Stimulated activated CD4-positive, alpha-beta T cell treated with anti-CD3 and anti-CD28 coated beads, Interleukin-1b, Interleukin-23, amount 100 ng/mL, for 24 hours (primary cell): Measurements from ENCODE around the gene EPB41L5.
"Not testable (repeated sequence)": the region's sequence is repeated elsewhere in the genome, so short reads cannot be mapped to it uniquely, and the experiment has no call there.

Source experiments
- DNase-seq, 4 experiments: peaks; one replicate each; pipeline ENCODE4 v3.0.0-alpha.2; 2020; ENCODE audit warnings: low read depth in 4 of 4, low spot score in 1 of 4

Gene EPB41L5

DNA sequence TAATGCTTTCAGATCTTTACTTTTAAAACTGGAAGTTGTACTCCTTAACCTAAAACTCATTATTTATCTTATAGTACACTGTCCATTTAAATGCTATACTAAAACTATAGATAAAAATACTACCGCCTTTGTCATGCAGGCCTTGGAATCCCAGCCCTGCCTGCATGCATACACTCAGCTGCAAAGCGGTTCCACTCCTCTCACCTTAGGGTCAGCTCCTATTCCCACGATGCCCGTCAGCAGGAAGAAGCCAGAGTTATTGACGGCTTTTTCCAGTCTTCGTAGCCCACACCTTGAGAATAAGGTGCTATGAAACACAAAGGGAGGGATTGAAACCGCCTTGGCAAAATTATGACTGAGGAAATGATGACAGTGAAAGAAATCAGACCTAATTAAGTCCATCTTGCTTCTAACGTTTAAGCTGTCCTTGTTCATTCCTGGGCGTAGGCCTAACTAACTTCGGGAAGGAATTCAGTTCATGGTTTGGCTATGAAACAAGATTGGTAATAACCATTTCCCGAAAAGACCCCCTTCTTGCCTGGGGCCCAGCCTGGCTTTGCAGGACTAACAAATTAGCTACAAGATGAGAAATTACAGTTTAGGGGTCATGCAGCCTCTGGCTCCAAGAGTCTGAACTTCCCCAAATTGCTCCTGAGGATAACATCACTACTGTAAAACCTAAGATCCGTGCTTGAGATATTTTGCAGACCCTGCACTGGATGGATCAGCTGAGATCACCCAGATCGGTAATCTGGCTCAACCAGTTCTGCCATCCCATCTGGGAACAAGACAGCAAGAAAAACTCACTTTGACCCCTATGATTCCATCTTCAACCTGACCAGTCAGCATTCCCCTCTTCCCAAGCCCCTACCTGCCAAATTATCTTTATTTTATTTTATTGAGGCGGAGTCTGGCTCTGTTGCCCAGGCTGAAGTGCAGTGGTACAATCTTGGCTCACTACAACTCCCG, 17.1 kb downstream of the EPB41L5 start:
- no peak for DNase-seq

DNA sequence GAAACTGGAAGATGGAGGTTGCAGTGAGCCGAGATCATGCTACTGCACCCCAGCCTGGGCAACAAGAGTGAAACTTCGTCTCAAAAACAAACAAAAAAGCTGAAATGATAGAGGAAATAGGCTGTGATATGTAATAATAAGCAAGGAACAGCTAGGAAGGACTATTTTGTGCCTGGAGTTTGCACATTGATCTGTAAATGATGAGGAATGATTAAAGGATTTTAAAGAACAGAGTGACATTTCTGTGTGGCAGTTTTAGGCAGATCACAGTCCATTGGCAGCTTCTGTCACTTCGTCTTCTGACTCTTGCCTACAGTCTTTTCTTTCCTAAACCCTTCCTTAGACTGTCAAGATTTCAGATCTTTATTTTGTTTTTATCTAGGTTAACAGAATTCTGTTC, 19.4 kb downstream of the EPB41L5 start:
- no peak for DNase-seq

DNA sequence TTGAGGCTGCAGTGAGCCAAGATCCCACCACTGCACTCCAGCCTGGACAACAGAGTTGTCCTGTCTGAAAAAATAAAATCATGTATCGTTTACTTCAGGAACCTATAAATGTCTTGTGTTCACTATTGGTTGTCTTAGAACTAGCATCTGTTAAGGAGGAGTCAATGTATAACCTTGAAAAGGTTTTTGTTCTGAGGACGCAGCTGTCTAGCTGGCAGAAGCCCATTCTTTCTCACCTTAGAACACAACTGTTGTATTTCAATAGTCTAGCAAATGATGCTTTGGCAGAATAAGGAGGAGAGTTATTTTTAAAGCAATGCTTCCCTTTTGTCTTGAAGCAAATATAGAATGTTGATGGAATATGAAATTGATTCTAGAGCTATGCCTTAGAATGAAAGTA, 21.1 kb downstream of the EPB41L5 start:
- no peak for DNase-seq

- no peak for DNase-seq
Measured at GRCh38 chr2:120034621-120035020, 21.7 kb downstream of the EPB41L5 start.

- no peak for DNase-seq
Measured at GRCh38 chr2:120036145-120036544, 23.3 kb downstream of the EPB41L5 start.

GRCh38 chr2:120037995-120038541, 25.2 kb downstream of the EPB41L5 start:
- no peak for DNase-seq

DNA sequence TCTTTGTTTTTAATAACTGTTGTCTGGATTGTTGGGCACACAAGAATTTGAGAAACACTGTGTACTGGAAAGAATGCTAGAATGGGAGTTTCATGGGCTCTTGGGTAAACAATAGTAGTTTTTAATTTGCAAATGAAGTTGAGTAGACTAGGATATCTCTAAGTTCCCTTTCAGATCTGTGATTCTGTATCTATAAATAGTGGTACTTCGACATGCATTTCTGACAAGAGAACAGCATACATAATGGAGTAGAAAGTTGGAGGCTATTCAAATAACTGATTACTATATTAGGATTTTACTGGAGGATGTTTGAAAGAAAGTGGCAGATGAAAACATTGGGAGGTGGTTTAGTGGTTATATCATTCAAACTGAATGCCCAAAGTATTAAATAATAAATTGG, 29.5 kb downstream of the EPB41L5 start:
- DNase-seq: no peak

GRCh38 chr2:120044336-120044735, 31.5 kb downstream of the EPB41L5 start:
- DNase-seq: no peak

DNA sequence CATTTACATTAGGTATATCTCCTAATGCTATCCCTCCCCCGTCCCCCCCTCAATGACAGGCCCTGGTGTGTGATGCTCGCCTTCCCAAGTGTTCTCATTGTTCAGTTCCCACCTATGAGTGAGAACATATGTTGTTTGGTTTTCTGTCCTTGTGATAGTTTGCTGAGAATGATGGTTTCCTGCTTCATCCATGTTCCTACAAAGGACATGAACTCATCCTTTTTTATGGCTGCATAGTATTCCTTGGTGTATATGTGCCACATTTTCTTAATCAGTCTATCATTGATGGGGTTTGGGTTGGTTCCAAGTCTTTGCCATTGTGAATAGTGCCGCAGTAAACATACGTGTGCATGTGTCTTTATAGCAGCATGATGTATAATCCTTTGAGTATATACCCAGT, 32.9 kb downstream of the EPB41L5 start:
- not testable (repeated sequence) for DNase-seq

DNA sequence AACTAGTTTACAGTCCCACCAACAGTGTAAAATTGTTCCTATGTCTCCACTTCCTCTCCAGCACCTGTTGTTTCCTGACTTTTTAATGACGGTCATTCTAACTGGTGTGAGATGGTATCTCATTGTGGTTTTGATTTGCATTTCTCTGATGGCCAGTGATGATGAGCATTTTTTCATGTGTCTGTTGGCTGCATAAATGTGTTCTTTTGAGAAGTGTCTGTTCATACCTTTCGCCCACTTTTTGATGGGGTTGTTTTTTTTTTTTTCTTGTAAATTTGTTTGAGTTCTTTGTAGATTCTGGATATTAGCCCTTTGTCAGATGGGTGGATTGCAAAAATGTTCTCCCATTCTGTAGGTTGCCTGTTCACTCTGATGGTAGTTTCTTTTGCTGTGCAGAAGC, 33.4 kb downstream of the EPB41L5 start:
- DNase-seq: not testable (repeated sequence)

GRCh38 chr2:120052597-120052996, 39.7 kb downstream of the EPB41L5 start:
- no peak for DNase-seq

GRCh38 chr2:120053891-120054290, 41.0 kb downstream of the EPB41L5 start:
- no peak for DNase-seq

- DNase-seq: no peak
Measured at GRCh38 chr2:120059483-120059882, 46.6 kb downstream of the EPB41L5 start.

GRCh38 chr2:120060088-120060623, 47.3 kb downstream of the EPB41L5 start:
- DNase-seq: no peak

DNA sequence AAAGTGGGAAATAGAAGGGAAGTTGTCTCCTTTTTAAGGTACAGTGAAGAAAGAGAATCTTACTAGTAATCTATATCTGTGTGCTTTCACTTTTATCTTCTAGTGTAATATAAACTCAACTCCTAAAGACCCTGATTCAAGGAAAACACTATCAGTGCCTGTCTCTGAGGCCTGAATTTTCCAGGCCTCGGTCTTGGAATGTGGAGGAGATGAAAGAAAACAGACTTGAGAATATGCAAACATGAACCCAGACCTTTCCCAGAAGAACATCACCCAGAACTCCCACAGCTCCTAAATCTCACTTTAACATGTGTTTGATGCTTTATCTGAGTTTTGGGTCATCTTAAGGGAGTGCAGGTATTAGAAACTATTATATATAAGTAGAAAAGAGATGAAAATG, 51.8 kb downstream of the EPB41L5 start:
- no peak for DNase-seq

- no peak for DNase-seq
Measured at GRCh38 chr2:120066800-120067547, 54.1 kb downstream of the EPB41L5 start.

- not testable (repeated sequence) for DNase-seq
Measured at GRCh38 chr2:120068040-120068658, 55.3 kb downstream of the EPB41L5 start.

DNA sequence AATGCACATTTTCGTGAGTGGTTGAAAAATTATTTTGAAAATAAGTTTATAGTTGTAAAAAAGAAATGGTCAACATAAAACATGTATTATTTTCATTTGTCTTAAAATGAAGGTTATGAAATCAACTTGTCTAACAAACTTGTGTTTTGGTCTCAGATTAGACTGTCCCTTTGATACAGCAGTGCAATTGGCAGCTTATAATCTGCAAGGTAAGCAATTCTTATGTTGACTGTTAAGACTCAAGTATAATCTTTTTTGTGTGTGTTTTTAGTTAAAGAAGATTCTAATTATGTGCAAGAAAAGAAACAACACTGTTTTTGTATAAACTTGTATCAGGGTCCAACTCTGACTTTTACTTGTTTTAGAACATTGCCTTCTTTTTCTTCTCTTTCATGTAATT, 62.7 kb downstream of the EPB41L5 start:
- DNase-seq: no peak

GRCh38 chr2:120077896-120078295, 65.0 kb downstream of the EPB41L5 start:
- no peak for DNase-seq

- DNase-seq: no peak
Measured at GRCh38 chr2:120079647-120080046, 66.8 kb downstream of the EPB41L5 start.

- no peak for DNase-seq
Measured at GRCh38 chr2:120091436-120091835, 78.6 kb downstream of the EPB41L5 start.
